Measurements from ENCODE around the gene THAP6.
"Not testable (repeated sequence)": the region's sequence is repeated elsewhere in the genome, so short reads cannot be mapped to it uniquely, and the experiment has no call there.

DNA sequence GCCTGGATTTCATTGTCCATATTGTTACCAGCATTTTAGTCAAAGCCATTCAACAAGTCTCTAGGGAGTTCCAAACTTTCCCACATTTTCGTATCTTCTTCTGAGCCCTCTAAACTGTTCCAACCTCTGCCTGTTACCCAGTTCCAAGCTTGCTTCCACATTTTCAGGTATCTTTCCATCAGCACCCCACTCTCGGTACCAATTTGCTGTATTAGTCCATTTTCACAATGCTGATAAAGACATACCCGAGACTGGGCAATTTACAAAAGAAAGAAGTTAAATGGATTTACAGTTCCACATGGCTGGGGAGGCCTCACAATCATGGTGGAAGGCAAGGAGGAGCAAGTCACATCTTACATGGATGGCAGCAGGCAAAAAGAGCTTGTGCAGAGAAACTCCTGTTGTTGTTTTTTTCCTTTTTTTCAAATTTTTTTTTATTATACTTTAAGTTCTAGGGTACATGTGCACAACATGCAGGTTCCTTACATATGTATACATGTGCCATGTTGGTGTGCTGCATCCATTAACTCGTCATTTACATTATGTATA is 19.1 kb downstream of the THAP6 start:
- TF ChIP-seq, protein P1, sequence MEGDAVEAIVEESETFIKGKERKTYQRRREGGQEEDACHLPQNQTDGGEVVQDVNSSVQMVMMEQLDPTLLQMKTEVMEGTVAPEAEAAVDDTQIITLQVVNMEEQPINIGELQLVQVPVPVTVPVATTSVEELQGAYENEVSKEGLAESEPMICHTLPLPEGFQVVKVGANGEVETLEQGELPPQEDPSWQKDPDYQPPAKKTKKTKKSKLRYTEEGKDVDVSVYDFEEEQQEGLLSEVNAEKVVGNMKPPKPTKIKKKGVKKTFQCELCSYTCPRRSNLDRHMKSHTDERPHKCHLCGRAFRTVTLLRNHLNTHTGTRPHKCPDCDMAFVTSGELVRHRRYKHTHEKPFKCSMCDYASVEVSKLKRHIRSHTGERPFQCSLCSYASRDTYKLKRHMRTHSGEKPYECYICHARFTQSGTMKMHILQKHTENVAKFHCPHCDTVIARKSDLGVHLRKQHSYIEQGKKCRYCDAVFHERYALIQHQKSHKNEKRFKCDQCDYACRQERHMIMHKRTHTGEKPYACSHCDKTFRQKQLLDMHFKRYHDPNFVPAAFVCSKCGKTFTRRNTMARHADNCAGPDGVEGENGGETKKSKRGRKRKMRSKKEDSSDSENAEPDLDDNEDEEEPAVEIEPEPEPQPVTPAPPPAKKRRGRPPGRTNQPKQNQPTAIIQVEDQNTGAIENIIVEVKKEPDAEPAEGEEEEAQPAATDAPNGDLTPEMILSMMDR (conservative IDR thresholded peaks at IDR 0.05) = not testable (repeated sequence)
- TF ChIP-seq EZH2 (IDR thresholded peaks at IDR 0.05; ENCODE audit: low read depth) = not testable (repeated sequence)

Measured in PC-9 (cell line).